ENCODE measurements around the gene ATP2B3. TPM values are rescaled to one million over a fixed set of nuclear protein-coding genes. Genes with fewer than 3 reads are reported as not detected.

Gene ATP2B3
- total RNA-seq, 3 donors from 2014 or later (not counting 1 experiment from before 2014, with no cell fraction given): not detected

- WGBS (ENCODE audit: insufficient coverage): 86% methylated on average over 17 of the region's 17 CpGs
- Histone ChIP-seq H3K36me3 (ENCODE audit: control insufficient read depth, insufficient read depth, low read length) (no peaks in the 10 kb centered on the region), H3K4me1 (ENCODE audit: control insufficient read depth, insufficient read depth, low read length) (no peaks in the 10 kb centered on the region), H3K27ac (ENCODE audit: low read length) (no peak overlapping the region), H3K9me3 (ENCODE audit: control insufficient read depth, insufficient read depth, low read length) (no peaks in the 10 kb centered on the region), H3K27me3 (ENCODE audit: control insufficient read depth, insufficient read depth, low read length) (no peaks in the 10 kb centered on the region), H3K4me3 (ENCODE audit: low read length) (no peak overlapping the region)
- Mint-ChIP-seq H3K4me1 (no peaks in the 10 kb centered on the region), H3K4me3 (no peak overlapping the region), H3K27ac (no peak overlapping the region), H3K36me3 (no peaks in the 10 kb centered on the region), H3K9me3 (no peaks in the 10 kb centered on the region), H3K27me3 (ENCODE audit: low read depth in 2 of 2) (peaks cover 5 to 6% of the 10 kb centered on the region in 2 donors)
- DNase-seq (no peak), ATAC-seq (no peak)
- TF ChIP-seq CTCF (IDR thresholded peaks at IDR 0.05): no peak
- intact Hi-C loops (cut with micrococcal nuclease): no loop called here
Observed at GRCh38 chrX:153549231-153549630, 31.8 kb downstream of the ATP2B3 start.

GRCh38 chrX:153549807-153550206 is 32.4 kb downstream of the ATP2B3 start:
- H3K27ac ChIP-seq (ENCODE audit: low read length): no peak overlapping the region
- Mint-ChIP-seq H3K4me1 (no peaks in the 10 kb centered on the region), H3K36me3 (no peaks in the 10 kb centered on the region), H3K9me3 (no peaks in the 10 kb centered on the region), H3K4me3 (no peak overlapping the region), H3K27me3 (ENCODE audit: low read depth in 2 of 2) (peaks cover 5 to 6% of the 10 kb centered on the region in 2 donors), H3K27ac (no peak overlapping the region)
- H3K27me3 ChIP-seq (ENCODE audit: control insufficient read depth, insufficient read depth, low read length): no peaks in the 10 kb centered on the region
- ATAC-seq (no peak), DNase-seq (no peak)
- H3K9me3 ChIP-seq (ENCODE audit: control insufficient read depth, insufficient read depth, low read length): no peaks in the 10 kb centered on the region
- H3K4me1 ChIP-seq (ENCODE audit: control insufficient read depth, insufficient read depth, low read length): no peaks in the 10 kb centered on the region
- H3K4me3 ChIP-seq (ENCODE audit: low read length): no peak overlapping the region
- H3K36me3 ChIP-seq (ENCODE audit: control insufficient read depth, insufficient read depth, low read length): no peaks in the 10 kb centered on the region
- intact Hi-C loops (cut with micrococcal nuclease): no loop called here
- 88% methylated on average over 16 of the region's 16 CpGs for WGBS (ENCODE audit: insufficient coverage)
- no peak for TF ChIP-seq CTCF (IDR thresholded peaks at IDR 0.05)

- intact Hi-C loops (cut with micrococcal nuclease): no loop called here
- no peak for ATAC-seq
Observed at GRCh38 chrX:153551135-153551534, 33.7 kb downstream of the ATP2B3 start.

More at GRCh38 chrX:153551135-153551534, 33.7 kb downstream of the ATP2B3 start:
- H3K9me3 Mint-ChIP-seq: no peaks in the 10 kb centered on the region
- Histone ChIP-seq H3K4me1 (ENCODE audit: control insufficient read depth, insufficient read depth, low read length) (no peaks in the 10 kb centered on the region), H3K27ac (ENCODE audit: low read length) (no peak overlapping the region), H3K27me3 (ENCODE audit: control insufficient read depth, insufficient read depth, low read length) (no peaks in the 10 kb centered on the region), H3K4me3 (ENCODE audit: low read length) (no peak overlapping the region), H3K9me3 (ENCODE audit: control insufficient read depth, insufficient read depth, low read length) (no peaks in the 10 kb centered on the region), H3K36me3 (ENCODE audit: control insufficient read depth, insufficient read depth, low read length) (no peaks in the 10 kb centered on the region)
- H3K36me3 Mint-ChIP-seq: no peaks in the 10 kb centered on the region
- H3K4me3 Mint-ChIP-seq: no peak overlapping the region
- no peaks in the 10 kb centered on the region for H3K4me1 Mint-ChIP-seq
- H3K27me3 Mint-ChIP-seq (ENCODE audit: low read depth in 2 of 2): peaks cover 5 to 6% of the 10 kb centered on the region in 2 donors
- DNase-seq: no peak
- 74% methylated on average over 2 of the region's 5 CpGs for WGBS (ENCODE audit: insufficient coverage)
- TF ChIP-seq CTCF (IDR thresholded peaks at IDR 0.05): no peak
- H3K27ac Mint-ChIP-seq: no peak overlapping the region

Data from natural killer cell (primary cell).